Left lung (tissue), 10 donors: ENCODE results near the gene HOXA2. TPM values are rescaled to one million over a fixed set of nuclear protein-coding genes. Genes with fewer than 3 reads are reported as not detected.

Experiments used
- ATAC-seq: fragments of 200-7000 bp; cut with Tn5 transposase; one replicate; pipeline ENCODE4 v1.9.1; 2020; ENCODE audit warnings: moderate library complexity
- DNase-seq, 4 donors: peaks; one replicate each; pipeline ENCODE4 v3.0.0-alpha.2; 2013 to 2020
- H3K27ac ChIP-seq, 2 donors: fragments of 200-600 bp; sonication (generic) in 1 of 2; one replicate each; pipeline versions ENCODE4 v1.5.0 to v1.8.0; 2020 to 2021
- H3K27me3 ChIP-seq, 2 donors: fragments of 200-600 bp; sonication (generic) in 1 of 2; one replicate each; pipeline versions ENCODE4 v1.5.0 to v1.8.0; 2020 to 2021
- H3K36me3 ChIP-seq, 2 donors: fragments of 200-600 bp; sonication (generic) in 1 of 2; one replicate each; pipeline versions ENCODE4 v1.5.0 to v1.8.0; 2020 to 2021
- H3K4me1 ChIP-seq, 2 donors: fragments of 200-600 bp; one replicate each; pipeline ENCODE4 v1.8.0; 2021
- H3K4me3 ChIP-seq, 2 donors: fragments of 200-600 bp; sonication (generic) in 1 of 2; one replicate each; pipeline versions ENCODE4 v1.5.0 to v1.8.0; 2020 to 2021; ENCODE audit warnings: mild to moderate bottlenecking in 1 of 2
- H3K9me3 ChIP-seq, 2 donors: fragments of 200-600 bp; sonication (generic) in 1 of 2; one replicate each; pipeline versions ENCODE4 v1.5.0 to v1.8.0; 2020 to 2021
- CTCF ChIP-seq, 2 donors: fragments of 200-600 bp; sonication (generic) in 1 of 2; IDR thresholded peaks; one replicate each; pipeline versions ENCODE4 v1.5.0 to v1.8.0; 2021; ENCODE audit warnings: antibody characterized with exemption in 2 of 2
- intact Hi-C, 2 donors: fragments of 100-400 bp; cut with DNase I; formaldehyde crosslinking; loops; one replicate each; pipeline versions ENCODE4 v1.11.2 to v1.14.2; 2022
- polyA plus RNA-seq, 6 donors: library from polyadenylated mRNA; unstranded; fragments of 120-200 nt; gene quantifications; one replicate each; pipeline ENCODE4 v1.2.1, GENCODE V29; 2013; ENCODE audit not compliant: insufficient read length in 6 of 6
- total RNA-seq, 2 donors: library from RNA; stranded (reverse); fragmentation: NEBNext Ultra II Directional; extraction: Animal tissue kit (Norgen Biotek cat#: 25700); gene quantifications; one replicate each; pipeline ENCODE4 v1.2.1, GENCODE V29; 2021
- donor health status: DM: no; HTN: yes; CAD: no.
- donor health status: DM: no; HTN: no; CAD: no.

The HOXA2 gene
- total and polyA plus RNA-seq, 8 donors, result 0.61 to 19.6 (median 17.6) TPM

DNA sequence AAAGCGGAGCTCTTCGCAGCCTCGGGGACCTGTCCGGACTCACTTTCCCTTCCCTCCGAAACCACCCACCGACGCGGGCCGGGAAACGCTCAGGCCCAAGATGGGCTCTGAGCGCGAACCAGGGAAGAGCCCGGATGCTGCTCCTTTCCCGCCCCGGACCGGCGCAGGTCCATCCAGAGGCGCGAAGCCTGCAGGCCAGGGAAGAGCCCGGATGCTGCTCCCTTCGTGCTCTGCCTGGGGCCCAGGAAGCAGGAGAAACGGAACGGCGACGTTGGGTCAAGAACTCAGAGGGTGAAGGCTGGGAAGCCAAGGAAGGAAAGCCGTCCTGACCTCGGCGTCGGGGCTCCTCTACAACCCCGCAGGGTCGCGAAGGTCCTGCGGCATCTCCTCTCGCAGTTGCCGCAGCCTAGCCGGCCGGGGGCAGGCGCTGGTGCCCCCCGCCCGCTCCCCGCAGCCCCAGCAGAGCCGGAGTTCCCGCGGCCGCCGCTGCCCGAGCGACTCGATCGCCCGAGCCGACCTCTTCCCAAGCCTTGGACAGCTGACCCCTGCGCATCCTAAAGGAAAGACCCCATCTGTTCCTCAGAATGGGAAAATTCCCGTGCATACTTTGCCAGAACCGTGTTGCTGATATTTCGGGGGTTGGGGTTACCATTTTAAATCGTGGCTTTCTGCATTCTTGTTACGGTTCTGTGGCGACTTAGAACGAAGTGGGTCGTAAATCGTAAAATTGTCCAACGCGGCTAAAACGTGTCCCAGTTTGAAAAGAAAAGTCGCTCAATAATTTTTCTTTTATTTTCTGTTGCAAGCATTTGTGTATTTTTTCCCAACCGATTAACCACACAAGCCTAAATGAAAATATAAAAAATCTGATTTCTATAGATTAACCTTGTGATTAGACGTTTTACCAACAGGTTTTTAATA lies 14.2 kb downstream of the HOXA2 start:
- DNase-seq, result no peak
- no peak overlapping the region for H3K27ac ChIP-seq
- no peaks in the 10 kb centered on the region for H3K36me3 ChIP-seq
- peaks cover 35 to 78% of the 10 kb centered on the region in 2 donors for H3K27me3 ChIP-seq
- intact Hi-C loops, result no loop called here
- no peak for ATAC-seq
- no peak for TF ChIP-seq CTCF (IDR thresholded peaks at IDR 0.05)
- H3K4me3 ChIP-seq, result no peak overlapping the region
- H3K9me3 ChIP-seq, result no peaks in the 10 kb centered on the region
- H3K4me1 ChIP-seq, result no peaks in the 10 kb centered on the region

GRCh38 chr7:27083646-27084045 lies 18.8 kb downstream of the HOXA2 start:
- Histone ChIP-seq H3K27me3 (peaks cover 19 to 32% of the 10 kb centered on the region in 2 donors), H3K9me3 (no peaks in the 10 kb centered on the region), H3K36me3 (no peaks in the 10 kb centered on the region), H3K4me1 (no peaks in the 10 kb centered on the region), H3K27ac (no peak overlapping the region), H3K4me3 (no peak overlapping the region)
- DNase-seq, result no peak
- no peak for TF ChIP-seq CTCF (IDR thresholded peaks at IDR 0.05)
- no peak for ATAC-seq
- intact Hi-C loops, result no loop called here

DNA sequence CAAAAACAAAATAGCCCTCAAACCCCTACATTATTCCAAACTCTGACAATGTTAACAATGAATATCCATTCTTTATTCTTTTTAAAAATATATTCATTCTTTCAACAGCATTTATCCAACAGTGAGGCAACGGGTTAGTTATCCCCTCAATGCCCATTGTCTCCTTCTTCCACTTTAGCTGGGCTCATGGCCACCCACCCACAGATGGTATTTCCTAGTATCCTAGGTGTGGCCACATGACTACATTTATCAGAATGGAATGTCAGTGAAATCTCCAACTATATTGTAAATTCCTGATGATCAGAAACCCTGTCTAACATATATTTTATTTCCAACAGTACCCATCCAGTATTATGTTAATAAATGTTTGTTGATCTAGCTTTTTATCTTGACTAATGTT lies 20.3 kb downstream of the HOXA2 start:
- Histone ChIP-seq H3K4me3 (no peak overlapping the region), H3K36me3 (no peaks in the 10 kb centered on the region), H3K27me3 (peaks cover 5 to 17% of the 10 kb centered on the region in 2 donors), H3K9me3 (no peaks in the 10 kb centered on the region), H3K4me1 (no peaks in the 10 kb centered on the region), H3K27ac (no peak overlapping the region)
- TF ChIP-seq CTCF (IDR thresholded peaks at IDR 0.05), result no peak
- intact Hi-C loops, result no loop called here
- ATAC-seq (no peak), DNase-seq (no peak)

GRCh38 chr7:27080844-27081436 lies 21.5 kb downstream of the HOXA2 start:
- Histone ChIP-seq H3K4me3 (no peak overlapping the region), H3K27ac (no peak overlapping the region), H3K36me3 (no peaks in the 10 kb centered on the region), H3K27me3 (peaks cover under 1 to 5% of the 10 kb centered on the region in 2 donors), H3K9me3 (no peaks in the 10 kb centered on the region), H3K4me1 (no peaks in the 10 kb centered on the region)
- intact Hi-C loops, result no loop called here
- DNase-seq, result no peak
- no peak for ATAC-seq
- TF ChIP-seq CTCF (IDR thresholded peaks at IDR 0.05), result no peak

GRCh38 chr7:27079234-27079975 lies 23.1 kb downstream of the HOXA2 start:
- no peak for ATAC-seq
- intact Hi-C loops, result no loop called here
- DNase-seq, result no peak

More at GRCh38 chr7:27079234-27079975, 23.1 kb downstream of the HOXA2 start:
- Histone ChIP-seq H3K9me3 (no peaks in the 10 kb centered on the region), H3K27ac (no peak overlapping the region), H3K4me1 (no peaks in the 10 kb centered on the region), H3K27me3 (no peaks in the 10 kb centered on the region), H3K36me3 (no peaks in the 10 kb centered on the region), H3K4me3 (no peak overlapping the region)
- no peak for TF ChIP-seq CTCF (IDR thresholded peaks at IDR 0.05)
